NCI-H774 (cell line): ENCODE measurements around the gene CTAGE8.
"Not testable (repeated sequence)": the region's sequence is repeated elsewhere in the genome, so short reads cannot be mapped to it uniquely, and the experiment has no call there.

Experiments
- DNase-seq: peaks from one replicate; lab custom pipeline; 2025; lab: John Stamatoyannopoulos, UW

Gene CTAGE8

GRCh38 chr7:144255471-144255897 is 13.6 kb downstream of the CTAGE8 start:
- DNase-seq, result no peak

- not testable (repeated sequence) for DNase-seq
Measured at GRCh38 chr7:144252307-144252706, 16.8 kb downstream of the CTAGE8 start.

DNA sequence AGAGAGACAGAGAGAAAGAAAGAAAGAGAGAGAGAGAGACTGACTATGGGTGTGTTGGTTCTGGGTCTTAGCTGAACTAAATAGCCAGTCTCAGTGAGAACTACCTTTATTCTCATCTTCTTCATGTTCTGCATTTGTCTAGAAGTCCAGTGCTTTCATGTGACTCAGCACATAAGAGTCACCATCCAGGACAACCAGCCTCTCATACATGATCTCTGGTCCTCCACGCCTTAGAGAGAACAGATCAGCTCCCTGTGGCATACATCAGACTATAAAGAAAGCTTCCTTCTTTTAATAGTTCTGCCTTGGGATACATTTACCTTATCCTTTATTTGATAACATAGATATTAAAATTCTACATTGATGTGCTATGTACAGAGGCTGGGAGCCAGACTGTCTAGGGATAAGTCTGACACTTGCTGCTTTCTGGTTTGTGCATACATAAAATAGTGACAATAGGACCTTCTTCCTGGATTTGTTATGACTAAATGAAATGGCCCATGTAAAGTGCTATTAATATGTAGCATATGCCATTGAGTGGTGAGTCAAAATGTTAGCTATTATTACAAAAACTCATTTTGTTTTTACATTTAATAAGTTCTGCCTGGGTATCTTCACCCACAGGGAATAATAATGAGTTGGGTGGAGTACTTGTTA is 21.3 kb downstream of the CTAGE8 start:
- not testable (repeated sequence) for DNase-seq

DNA sequence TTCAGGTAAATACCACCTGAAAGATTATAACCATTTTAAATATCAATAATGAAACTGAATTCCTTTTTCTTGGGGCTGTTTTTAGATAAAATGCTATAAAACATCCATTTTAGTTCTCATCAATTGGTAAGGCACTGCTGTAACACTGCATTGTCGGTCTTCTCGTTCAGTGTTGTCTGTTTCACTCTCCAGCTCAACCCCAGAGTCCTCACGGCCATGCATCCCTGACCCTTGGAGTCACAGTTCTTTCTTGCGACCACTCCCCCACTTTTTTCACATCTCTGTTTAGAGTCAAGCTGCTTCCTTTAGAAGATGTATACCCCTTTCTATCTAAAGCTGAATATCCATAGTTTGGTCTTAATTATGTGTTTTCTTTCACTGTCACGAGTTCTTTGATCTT is 22.1 kb downstream of the CTAGE8 start:
- DNase-seq, result not testable (repeated sequence)

GRCh38 chr7:144245372-144245771 is 23.7 kb downstream of the CTAGE8 start:
- not testable (repeated sequence) for DNase-seq

- DNase-seq, result not testable (repeated sequence)
Measured at GRCh38 chr7:144239365-144239764, 29.7 kb downstream of the CTAGE8 start, which contains the start of gene OR2A42. OR2A42 (minus strand) TSS chr7:144239605; CDS start chr7:144232843, 6,762 bp downstream.

DNA sequence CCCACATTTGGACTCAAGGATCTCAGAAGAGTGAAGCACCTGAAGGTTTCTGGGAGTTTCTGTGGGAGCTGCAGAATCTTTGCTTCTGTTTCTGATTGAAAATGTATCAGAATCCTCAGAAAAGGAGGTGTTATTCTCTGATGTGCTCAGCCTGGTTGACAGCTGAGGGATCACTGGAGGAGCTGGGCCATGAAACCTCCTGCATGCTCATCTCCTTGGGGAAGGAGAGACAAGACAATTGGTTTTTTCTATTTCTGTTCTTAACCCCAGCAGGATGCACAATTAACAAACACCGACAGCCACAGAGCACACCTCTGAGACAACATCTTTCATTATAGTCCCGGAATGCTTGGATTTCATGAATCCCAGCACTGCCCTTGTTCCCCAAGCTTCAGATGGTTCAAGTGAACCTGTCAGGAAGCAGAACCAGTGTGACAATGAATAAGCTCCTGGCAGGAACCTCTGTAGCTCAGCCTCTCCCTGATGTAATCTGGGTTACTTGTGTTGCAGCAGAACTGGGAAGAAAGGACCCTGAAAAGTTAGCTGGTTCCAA is 30.5 kb downstream of the CTAGE8 start:
- not testable (repeated sequence) for DNase-seq

GRCh38 chr7:144233039-144233438 is 36.0 kb downstream of the CTAGE8 start:
- DNase-seq, result not testable (repeated sequence)

DNA sequence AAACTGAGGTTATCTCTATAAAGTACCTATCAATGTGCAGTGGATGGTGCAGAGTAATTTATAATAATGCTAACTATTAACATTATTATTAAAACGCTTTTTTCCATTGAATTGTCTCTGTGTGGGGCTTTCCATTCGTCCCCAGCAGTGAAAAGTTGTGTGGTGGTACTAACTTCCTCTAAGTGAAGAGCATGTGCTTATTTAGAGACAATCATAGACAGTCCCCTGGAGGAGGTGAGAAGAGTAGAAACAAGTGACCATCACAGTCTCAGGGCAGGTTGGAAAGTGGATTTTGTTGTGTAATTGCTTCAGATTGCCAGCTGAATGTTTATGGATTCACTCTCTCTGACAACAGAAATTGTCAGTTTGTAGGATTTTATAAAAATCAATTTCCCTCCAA is 38.1 kb downstream of the CTAGE8 start:
- not testable (repeated sequence) for DNase-seq

GRCh38 chr7:144228810-144229209 is 40.3 kb downstream of the CTAGE8 start:
- not testable (repeated sequence) for DNase-seq

DNA sequence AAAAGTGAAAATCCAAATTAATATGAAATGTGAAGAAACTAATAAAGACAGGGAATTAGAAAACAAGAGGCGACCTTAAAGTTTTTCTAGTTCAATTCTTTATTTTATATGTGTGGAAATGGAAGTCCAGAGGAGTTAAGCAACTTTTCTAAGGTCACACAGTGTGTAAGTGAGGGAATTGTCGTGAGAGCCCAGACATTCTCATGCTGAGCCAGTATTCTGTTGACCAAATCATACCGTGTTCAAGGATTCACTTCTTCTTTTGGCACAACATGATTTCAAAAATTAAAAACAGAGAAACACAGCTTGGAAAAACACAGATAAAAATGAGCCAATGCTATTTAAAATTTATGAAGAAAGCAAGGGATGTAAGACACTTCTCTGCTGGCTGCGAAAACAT is 42.2 kb downstream of the CTAGE8 start:
- not testable (repeated sequence) for DNase-seq

DNA sequence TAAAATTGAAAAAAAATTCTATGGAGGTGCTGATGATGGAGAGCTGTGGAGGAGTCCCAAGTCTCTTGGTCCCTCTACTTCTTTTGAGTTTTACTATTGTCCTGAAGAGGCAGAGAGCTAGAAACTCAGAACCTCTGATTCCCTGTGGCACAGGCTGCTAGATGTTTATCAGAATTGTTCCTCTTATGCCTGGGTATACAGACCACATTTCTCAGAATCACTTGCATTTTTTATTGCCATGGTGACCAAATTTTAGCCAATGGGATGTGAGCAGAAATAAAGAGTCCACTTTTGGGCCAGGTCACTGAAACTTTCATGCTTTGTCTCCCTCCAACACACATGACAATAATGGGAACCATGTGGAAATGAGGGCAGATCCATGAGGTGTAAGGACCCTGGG is 45.4 kb downstream of the CTAGE8 start:
- DNase-seq, result not testable (repeated sequence)

GRCh38 chr7:144220531-144220930 is 48.6 kb downstream of the CTAGE8 start:
- DNase-seq, result not testable (repeated sequence)

- DNase-seq, result not testable (repeated sequence)
Measured at GRCh38 chr7:144219149-144219548, 49.9 kb downstream of the CTAGE8 start.

DNA sequence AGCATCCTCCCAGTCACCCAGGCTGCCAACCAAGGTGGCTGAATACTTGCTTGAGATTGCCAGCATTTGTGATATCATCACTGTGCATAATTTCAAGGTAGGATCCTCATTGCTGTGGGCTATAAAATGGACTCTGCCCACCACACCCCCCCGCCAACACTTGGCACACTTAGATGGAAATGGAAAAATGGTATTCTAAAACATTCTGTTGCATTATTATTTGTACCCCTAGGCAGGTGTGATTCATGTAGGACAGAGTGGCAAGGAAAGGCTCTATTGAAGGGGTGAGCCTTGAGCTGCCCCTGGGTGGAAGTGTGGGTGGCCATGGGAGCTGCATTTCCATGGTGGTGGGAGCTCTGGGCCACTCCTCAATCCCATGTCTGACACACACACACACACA is 50.5 kb downstream of the CTAGE8 start:
- not testable (repeated sequence) for DNase-seq

- not testable (repeated sequence) for DNase-seq
Measured at GRCh38 chr7:144217200-144217599, 51.9 kb downstream of the CTAGE8 start.
